ENCODE data around the gene C11orf91.

GRCh38 chr11:33722590-33723234 is 22.1 kb upstream of the C11orf91 start:
- TF ChIP-seq, protein P1, sequence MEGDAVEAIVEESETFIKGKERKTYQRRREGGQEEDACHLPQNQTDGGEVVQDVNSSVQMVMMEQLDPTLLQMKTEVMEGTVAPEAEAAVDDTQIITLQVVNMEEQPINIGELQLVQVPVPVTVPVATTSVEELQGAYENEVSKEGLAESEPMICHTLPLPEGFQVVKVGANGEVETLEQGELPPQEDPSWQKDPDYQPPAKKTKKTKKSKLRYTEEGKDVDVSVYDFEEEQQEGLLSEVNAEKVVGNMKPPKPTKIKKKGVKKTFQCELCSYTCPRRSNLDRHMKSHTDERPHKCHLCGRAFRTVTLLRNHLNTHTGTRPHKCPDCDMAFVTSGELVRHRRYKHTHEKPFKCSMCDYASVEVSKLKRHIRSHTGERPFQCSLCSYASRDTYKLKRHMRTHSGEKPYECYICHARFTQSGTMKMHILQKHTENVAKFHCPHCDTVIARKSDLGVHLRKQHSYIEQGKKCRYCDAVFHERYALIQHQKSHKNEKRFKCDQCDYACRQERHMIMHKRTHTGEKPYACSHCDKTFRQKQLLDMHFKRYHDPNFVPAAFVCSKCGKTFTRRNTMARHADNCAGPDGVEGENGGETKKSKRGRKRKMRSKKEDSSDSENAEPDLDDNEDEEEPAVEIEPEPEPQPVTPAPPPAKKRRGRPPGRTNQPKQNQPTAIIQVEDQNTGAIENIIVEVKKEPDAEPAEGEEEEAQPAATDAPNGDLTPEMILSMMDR (conservative IDR thresholded peaks at IDR 0.05; ENCODE audit: low read length), result no peak
- no peak for TF ChIP-seq EZH2phosphoT487 (IDR thresholded peaks at IDR 0.05; ENCODE audit: borderline replicate concordance, low read depth, low read length)
